Cortex of kidney (tissue), 1 donor: ENCODE data around the gene FCAMR.

Experiments
- DNase-seq: peaks from one replicate; lab custom pipeline; 2025; lab: John Stamatoyannopoulos, UW

FCAMR gene

DNA sequence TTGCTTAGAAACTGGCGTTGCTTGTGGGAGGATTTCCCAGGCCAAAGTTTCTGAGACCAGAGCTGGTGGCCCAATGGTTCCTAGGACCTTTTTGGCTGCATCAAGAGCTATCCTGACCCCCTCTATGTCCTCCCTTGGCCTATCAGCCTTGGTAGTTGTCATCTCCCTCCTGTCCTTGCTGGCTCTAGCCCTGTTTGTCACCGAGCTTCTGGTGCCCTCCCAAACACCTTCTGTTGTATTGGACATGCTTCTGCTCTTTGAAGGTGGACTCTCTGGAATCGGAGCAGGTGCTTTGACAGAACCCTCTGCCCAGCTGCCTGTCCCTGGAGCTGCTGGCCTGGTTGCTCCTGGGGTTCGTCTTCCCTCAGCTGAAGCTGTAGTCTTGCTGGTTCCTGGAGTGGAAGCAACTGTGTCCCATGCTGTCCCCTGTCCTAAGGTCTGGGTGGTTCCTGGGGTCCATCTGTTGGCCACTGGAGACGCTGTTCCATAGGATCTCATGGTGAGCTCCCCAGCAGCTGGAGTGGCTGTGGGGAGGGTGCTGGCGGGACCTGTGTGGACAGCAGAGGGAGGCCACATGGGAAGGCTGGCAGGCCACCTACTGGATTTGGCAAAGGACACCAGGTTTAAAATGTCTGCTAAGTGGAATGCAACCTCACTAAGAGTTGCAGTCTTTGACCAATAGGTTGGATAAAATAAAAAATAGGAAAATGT lies 9.4 kb downstream of the FCAMR start:
- DNase-seq = no peak

DNA sequence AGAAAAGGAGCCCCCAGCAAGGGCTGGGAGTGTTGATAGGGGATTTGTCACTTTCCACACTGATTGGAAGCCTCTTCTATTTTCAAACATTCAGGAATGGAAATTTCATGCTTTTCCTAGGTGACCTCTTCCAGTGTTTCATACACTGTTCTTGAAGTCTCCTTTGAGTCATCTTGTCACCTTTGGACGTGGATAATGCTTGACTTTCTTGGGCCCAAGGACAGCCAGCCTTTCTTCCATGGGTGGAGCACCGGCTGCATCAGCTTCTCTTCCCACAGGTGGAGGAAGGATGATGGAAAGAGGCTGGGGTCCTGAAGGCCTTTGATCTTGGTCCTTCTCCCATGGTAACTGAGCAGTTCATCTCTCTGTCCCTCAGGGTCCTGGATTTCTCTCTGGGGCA lies 12.1 kb downstream of the FCAMR start:
- no peak for DNase-seq

DNA sequence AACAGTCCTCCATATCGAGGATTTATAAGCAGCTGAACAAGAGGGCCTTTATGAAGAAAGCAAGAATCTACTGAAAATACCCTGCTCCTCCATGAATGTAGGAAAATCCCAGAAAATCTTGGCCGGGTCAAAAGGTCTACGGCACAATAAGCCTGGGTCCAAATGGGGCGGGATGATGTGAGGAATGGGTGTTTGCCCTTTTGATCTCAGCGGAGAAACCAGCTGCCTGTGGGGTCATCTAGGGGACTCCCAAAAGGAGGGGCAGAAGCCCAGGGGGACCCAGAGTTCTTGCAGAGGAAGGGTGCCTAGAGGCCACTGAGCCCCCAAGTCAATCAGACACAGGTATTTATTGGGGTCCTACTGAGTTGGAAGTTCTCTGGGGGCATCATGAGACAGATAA lies 12.6 kb downstream of the FCAMR start:
- no peak for DNase-seq

DNA sequence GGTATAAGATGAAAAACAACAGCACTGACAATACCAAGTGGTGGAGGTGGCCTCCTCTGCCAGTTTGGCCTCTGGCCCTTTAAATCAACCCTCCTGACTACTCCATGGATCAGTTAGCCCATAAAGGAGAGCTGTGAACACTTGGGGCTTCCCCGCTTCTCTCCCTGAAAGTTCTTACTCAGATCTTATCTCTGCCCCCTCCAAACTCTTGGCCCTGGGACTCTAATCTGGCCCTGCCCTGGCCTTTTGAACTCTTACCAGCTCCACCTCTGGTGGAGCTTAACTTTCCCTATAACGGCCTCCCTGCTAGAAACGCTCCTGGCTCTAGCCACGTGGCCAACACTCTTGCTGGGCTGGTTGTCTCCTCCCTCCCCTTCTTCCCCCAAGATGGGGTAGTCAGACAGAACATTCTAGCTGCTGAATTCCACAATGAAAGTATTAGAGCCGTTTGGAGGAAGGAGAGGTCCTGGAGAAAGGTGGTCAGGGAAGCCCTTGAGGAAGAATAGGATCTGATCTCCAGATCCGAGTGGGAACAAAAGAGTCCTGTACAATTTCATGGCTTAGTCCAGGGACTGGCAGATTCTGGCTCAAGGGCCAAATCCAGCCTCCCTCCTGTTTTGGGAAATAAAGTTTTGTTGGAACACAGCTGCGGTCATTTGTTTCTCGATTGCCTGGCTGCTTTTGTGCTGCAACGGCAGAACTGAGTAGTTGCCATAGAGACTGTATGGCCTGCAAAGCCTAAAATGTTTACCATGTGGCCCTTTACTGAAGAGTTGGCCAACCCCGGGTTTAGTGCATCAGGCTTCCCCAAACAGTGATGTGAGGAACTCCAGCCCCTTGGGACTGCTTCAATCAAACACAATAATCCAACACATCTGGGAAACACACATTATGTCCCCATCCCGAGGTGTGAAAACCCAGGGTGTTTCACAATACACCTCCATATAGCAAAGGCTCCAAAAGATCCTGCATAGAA lies 14.5 kb downstream of the FCAMR start:
- DNase-seq = no peak

DNA sequence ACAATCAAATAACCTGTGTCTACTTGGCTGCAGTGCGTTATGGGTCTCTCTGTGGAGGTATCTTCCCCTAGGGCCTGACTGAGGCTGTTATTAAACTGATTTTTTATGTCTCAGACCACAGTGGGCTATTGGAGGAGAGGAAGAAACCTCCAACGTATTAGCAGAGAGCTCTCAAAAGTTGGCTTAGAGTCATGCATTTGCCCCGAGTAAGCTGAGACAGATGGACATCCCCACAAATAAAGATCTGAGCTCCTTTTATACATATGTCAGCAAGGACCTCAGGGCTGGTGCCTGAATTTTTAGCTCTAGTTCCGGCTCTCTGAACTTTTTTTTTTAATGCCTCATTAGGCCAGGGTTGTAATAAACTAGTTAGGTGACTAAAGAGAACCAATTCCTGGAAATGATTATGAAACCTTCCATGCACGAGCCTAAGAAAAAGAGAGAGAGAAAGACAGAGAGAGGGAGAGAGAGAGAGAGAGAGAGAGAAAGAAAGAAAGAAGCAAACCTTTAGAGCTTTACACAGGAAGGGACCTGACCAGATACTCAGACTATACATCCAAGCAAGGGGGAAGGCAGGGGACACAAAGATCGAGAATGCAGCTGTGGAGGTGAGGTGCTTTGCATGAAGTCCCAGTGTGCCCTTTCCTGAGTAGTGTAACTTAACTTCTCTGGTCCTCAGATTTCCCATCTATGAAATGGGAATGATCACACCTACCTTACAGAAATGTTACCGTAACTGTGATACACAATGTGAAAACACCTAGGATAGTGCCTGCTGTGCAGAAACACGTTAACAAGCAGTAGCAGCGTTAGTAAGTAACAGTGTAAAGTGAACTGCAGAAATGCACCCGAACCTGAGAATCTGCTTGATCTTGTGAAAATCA lies 15.6 kb downstream of the FCAMR start:
- no peak for DNase-seq

DNA sequence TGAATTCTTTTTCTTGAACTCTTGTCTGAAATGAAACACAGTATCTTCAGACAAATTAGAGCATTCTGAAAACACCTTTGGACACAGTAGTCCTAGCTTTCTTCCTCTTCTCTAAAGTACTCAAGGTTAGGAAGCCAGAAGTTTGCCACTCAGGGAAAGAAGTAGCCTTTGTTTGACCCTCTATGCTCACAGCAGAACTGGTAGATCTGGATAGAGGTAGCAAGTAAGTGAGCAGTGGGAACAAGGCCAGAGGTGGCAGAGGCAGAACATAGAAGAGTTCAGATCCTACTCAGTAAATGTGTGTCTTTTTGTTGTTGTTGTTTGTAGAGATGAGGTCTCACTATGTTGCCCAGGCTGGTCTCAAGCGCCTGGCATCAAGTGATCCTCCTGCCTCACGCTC lies 16.6 kb downstream of the FCAMR start:
- DNase-seq = no peak

DNA sequence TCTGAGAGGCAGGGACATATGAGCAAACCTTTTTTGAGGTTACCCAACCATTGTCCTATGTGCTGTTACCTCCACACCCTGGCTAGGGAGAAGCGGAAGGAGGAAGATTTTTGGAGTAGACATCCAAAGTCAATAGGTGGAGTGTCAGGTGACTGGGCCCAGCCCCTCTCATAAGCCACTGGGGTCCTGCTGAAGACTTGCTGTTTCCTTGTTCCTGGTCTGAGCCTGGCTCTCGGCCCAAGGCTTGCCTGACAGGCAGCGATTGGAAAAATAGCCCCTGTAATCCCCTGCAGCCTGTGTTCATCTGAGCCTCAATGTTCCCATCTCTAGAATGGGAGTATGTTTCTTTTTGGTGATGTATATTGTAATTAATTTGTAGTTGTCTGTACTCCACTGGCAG lies 17.1 kb downstream of the FCAMR start:
- no peak for DNase-seq

DNA sequence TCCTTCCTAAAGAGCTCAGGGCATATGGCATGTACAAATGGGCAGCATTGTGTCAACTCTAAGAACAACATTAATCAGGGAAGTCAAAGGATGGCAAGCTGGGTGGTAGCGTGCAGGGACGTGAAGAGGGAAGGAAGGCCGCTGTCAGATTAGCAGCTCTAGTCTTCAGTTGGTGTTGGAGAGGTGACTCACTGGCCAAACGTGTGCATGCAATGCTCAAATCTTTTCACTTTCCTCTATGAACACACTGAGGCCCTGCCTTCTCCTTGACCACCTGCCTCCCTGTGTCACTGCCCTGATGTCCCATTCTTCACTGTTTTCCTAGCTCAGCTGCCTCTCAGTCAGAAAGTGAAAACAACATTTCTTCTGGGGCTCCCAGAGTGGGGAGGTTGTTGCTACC lies 18.1 kb downstream of the FCAMR start:
- no peak for DNase-seq

DNA sequence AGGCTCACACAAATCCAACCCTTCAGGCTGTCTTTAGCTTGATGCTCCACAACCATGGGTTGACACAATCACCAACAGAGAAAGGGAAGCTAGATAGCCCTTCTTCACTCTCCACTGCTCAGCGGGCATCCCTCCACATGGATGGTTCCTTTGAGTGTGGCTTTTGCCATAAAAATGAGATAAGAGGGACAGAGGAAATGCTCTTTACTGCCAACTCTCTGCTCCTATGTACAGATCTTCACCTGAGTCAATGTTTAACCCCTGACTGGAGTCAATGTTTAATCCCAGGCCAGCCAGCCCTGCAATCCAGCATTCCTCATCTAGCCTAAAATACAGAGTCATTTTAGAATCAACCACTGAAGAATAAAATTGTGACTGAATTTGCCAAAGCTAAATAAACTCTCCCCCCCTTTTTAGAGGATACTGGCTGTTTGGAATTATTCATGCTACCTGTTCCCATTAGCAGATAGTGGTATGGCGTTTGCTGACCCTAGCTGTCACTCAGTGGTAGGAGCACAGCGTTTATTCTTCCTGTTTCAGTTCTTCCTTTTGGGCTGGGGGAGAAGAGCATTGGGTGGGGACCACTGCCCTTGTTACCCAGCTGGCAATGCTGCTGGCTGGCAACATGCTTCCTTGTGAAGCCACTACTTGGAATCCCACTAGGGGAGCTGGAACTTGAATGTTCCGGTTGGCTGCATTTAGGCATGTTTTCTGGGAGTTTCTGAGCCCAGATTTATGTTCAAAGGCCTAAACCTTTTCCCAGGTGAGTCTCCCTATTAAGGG lies 18.8 kb downstream of the FCAMR start:
- DNase-seq = no peak

DNA sequence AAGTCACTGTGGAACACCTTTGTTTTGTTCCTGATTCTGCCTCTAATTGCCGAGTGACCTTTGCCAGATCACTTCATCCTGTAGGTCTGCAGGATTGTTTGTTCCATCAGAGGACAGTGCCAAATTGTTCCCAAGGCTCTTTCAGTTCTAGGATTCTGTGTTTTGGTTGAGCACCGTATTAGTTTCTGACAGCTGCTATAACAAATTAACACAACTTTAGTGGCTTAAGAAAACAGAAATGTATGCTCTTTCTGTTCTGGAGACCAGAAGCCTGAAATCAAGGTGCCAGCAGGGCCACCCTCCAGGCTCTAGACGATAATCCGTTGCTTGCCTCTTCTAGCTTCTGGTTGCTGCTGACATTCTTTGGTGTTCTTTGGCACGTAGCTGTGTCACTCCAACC lies 20.6 kb downstream of the FCAMR start:
- DNase-seq = no peak

DNA sequence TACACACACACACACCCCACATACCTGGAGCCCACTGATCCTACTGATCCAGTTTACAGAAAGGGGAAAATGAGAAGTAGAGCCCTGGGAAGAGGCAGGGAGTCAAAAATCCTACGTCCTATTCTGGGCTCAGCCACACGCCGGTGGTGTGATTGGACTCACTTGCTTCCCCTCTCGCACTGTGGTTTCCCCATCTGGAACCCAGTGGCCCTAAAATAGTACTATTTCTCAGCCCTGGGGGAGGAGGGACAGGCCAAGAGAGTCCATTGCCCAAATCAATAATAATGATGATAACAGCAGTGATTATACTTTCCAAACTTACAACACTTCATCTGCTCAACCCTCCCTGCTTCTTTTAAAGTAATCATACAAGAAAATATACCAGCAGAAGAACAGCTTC lies 21.1 kb downstream of the FCAMR start:
- no peak for DNase-seq

DNA sequence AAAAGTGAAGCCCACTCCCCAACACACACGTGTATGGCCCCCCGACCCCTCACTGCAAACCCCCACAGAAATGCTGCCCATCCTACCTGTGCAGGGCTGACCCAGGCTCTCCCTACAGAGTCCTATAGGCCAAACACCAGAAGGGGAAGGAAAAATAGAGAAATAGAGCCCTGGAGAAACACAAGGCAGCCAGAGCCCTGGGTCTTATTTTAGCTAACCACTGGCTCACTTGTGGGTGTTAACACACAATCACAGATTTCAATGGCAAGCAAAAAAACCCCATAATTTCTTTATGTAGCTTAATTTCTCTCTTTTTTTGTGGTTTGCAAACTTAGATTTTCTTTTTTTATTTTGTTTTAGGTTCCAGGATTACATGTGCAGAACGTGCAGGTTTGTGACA lies 23.0 kb downstream of the FCAMR start:
- no peak for DNase-seq

DNA sequence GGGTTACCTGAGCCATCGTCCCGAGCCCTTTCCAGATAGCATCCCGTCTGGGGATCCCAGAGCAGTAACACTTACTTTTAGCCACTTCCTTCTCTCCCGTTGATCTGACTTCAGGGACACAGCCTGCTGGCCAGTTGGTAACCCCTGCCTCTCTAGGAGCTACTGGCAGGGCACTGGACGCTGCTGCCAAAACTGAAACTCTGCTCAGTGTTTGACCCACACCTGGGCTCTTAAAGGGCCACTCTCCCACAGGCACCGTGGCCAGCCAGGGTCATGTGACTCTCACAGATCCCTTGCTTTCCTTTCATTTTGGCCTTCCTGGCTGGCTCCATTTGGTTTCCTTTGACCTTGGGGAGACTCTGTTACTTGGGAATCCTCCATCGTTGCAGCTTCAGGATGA lies 24.0 kb downstream of the FCAMR start, which contains the start of gene PIGR:
TSS of gene PIGR (minus strand) at position 206 of the 400 bp plus-strand sequence. CDS start 5,935 bp downstream, outside the sequence.
- DNase-seq = no peak

DNA sequence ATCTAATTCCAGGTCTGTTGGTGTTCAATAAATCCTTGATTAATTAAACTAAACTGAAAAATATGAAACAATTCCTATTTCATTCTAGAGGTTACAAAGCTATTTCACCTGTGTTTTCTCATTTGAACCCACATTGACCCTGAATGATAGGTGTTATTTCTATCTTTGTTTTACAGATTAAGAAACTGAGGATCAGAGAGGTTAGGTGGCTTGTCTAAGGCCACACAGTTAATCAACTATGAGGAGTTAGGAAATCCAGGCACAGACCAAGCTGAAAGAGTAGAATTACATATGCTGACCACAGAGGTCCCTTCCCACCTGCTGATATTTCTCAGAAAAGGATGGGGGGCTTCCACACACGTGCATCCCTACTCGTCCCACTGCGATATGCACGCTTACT lies 24.5 kb downstream of the FCAMR start:
- DNase-seq = no peak

DNA sequence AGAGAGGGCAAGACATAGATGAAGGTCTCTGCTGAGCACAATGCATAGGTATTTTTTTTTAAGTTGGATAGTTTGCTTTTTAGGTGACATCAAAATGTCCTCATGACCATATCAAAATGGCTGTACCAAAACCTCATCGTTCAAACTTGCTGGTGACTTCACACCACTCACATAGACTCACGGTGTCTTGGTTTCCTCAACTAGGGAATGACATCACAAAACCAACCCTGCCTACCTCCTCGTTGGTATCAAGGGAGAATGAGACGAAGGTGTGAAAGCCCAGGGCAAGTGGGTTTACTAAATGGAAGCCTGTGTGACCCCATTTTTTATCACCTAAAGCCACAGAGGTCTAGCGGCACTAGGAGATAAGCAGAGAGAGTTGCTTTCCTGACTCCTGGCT lies 25.6 kb downstream of the FCAMR start:
- DNase-seq = no peak

DNA sequence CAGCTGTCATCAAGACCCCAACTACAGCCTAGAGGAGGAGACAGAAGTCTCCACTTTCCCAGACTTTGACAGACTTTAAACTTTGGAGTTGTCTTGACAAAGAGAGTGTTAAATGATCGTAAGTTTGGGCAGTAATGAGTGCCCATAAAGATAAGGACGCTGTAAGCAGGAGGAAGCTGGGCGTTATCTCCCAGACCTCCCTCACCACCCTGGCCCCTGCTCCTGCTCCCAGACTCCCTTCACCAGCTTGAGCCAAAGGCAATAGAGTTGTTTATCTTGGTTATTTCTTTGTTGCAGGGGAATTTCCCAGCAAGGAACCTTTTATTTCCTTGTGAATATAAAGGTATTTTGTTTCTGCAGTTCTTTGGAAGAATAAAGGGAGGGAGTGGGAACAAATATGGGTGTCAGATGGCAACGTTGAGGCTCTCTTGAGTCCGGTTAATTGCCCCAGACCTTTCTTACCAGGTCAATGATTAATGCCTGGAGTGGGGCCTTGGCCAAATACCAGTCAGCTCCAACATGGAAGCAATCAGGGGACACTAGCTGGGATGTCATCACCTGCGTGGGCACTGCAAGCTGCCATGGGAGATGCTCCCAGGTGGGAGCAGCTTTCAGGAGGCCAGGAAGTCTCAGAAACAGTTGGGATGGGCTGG lies 28.4 kb downstream of the FCAMR start:
- DNase-seq = no peak

DNA sequence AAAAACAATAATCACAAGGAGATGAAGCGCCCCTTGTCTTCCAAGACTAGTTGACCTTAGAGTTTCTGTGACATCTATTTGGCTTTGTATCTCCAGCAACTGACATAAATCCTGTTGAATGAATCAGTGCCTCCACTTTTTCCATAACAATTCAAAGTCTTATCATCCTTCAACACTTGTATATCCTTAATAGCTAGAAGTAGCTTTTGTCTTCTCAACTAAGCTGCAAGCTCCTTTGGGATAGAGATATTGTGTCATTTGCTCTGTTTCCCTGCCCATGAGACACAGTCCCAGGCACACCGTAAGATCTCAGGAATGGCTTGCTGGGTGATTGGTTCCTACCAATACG lies 29.7 kb downstream of the FCAMR start:
- DNase-seq = no peak

DNA sequence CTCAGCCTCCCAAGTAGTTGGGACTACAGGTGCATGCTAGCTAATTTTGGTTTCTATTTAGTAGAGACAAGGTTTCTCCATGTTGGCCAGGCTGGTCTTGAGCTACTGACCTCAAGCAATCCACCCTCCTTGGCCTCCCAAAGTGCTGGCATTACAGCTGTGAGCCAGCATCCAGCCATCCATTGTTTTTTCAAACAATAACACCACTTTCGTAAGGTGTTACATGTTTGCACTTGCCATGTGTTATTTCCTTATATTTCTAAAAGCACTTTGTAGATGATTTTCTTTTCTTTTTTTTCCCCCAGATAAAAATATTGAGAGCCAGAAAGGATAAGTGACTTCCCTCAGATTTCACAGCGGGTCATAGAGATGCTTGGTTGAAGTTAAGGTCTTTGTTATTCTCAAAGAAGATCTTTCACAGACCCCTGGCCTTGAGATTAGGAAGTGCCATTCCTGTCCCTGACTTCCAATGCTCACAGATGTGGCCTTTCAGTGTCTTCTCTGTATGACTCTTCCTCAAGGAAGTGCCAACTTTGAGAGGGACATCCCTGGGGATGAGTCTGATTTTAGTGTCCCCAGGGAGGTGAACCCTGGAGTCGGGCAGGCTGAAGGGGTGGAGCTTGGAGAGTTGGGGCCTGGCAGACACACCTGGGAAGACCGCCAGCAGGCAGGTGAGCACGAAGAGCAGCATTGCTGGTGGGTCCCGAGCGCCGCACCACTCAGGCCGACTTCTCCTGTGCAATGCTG lies 30.2 kb downstream of the FCAMR start:
- no peak for DNase-seq

DNA sequence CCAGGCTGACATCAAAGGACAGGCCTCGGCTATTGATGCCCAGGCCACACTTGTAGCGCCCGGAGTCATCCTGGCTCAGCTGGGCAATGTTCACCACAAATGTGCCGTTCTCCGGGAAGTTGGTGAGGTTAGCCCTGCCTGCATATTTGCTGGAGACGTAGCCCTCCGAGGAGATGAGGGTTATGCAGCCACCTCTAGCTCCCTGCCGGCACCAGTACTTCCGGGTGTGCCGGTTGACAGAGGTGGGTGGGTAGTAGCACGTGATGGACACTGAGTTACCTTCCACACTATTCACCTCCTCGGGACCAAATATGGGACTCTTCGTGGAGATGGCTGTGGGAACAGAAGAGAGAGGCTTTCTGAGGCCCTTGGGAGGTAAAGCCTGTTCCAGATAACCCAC lies 31.1 kb downstream of the FCAMR start:
- DNase-seq = no peak

DNA sequence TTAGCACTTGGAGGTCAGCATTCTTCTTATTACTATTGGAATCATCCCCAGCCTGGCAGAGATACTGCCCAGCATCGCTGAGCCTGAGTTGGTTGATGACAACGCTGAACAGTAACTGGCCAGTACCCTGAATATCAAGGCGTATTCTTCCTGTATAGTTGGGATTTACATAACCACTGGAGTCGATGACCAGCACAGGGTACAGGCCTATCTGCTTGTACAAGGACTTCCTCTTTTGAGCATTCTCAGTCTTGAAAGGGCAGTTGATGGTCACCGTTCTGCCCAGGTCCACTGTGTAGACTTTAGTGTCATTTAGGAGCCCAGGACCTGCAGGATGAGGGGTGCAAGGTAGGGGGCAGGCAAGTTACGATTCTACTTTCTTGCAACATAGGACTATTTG lies 32.8 kb downstream of the FCAMR start:
- no peak for DNase-seq
